Measurements from ENCODE around the gene ACBD6.

GRCh38 chr1:180309338-180309737 lies 193.0 kb downstream of the ACBD6 start:
- TF ChIP-seq CTCF (IDR thresholded peaks at IDR 0.05; ENCODE audit: insufficient read depth, low read depth, low read length) (no peak), EZH2 (IDR thresholded peaks at IDR 0.05; ENCODE audit: insufficient read depth, low read length) (no peak)

All from astrocyte (in vitro differentiated cells and primary cell).